Activated T-helper 1 cell treated with anti-CD3 and anti-CD28 coated beads, Interleukin-12 subunit alpha, Interleukin-12 subunit beta, Interleukin-2, Interleukin-4 antibody, amounts not matched to agents 30 ng/mL and 10 ng/mL and 1 ng/mL, durations not matched to agents 14 hours and 24 hours and 36 hours (primary cell): ENCODE results near the gene GSTO2. TPM values are rescaled to one million over a fixed set of nuclear protein-coding genes. Genes with fewer than 3 reads are reported as not detected.

Source experiments
- DNase-seq: peaks from one replicate; pipeline ENCODE4 v3.0.0; 2021; ENCODE audit warnings: low spot score
- H3K27ac Mint-ChIP-seq: one replicate; pipeline ENCODE4 v1.8.0; 2021; ENCODE audit warnings: mild to moderate bottlenecking, mixed read lengths
- H3K27me3 Mint-ChIP-seq: one replicate; pipeline ENCODE4 v1.8.0; 2022; ENCODE audit warnings: mild to moderate bottlenecking, moderate library complexity, mixed read lengths; ENCODE audit not compliant: insufficient read depth
- H3K36me3 Mint-ChIP-seq: one replicate; pipeline ENCODE4 v1.8.0; 2021; ENCODE audit warnings: low read depth, mixed read lengths
- H3K4me1 Mint-ChIP-seq: one replicate; pipeline ENCODE4 v1.8.0; 2021; ENCODE audit warnings: low read depth, mixed read lengths
- H3K4me3 Mint-ChIP-seq: one replicate; pipeline ENCODE4 v1.8.0; 2021; ENCODE audit warnings: mild to moderate bottlenecking, moderate library complexity, mixed read lengths
- H3K9me3 Mint-ChIP-seq: one replicate; pipeline ENCODE4 v1.8.0; 2021; ENCODE audit warnings: mixed read lengths
- intact Hi-C: fragments of 100-400 bp; cut with micrococcal nuclease; formaldehyde crosslinking; loops from one replicate; pipeline ENCODE4 v1.15.1; 2024
- total RNA-seq: library from RNA; stranded (reverse); gene quantifications from 2 replicates; pipeline ENCODE4 v1.2.3, GENCODE V29; 2022

The GSTO2 gene
- total RNA-seq, 1 donor from 2014 or later, result 1.1 TPM

- Mint-ChIP-seq H3K36me3 (peaks cover 34% of the 10 kb centered on the region), H3K27me3 (no peaks in the 10 kb centered on the region), H3K27ac (peak overlapping the region; percentile 93), H3K9me3 (no peaks in the 10 kb centered on the region), H3K4me1 (peaks cover 100% of the 10 kb centered on the region), H3K4me3 (peak overlapping the region; percentile 68)
- no peak for DNase-seq
- intact Hi-C loops, result loop anchor here (1.0 to 2.0 kb wide), 7 partner anchors 9 to 208 kb away; partner anchors contain the start of genes CFAP58, GSTO2 and ITPRIP
Measured at GRCh38 chr10:104329735-104330134, 60.8 kb downstream of the GSTO2 start.

DNA sequence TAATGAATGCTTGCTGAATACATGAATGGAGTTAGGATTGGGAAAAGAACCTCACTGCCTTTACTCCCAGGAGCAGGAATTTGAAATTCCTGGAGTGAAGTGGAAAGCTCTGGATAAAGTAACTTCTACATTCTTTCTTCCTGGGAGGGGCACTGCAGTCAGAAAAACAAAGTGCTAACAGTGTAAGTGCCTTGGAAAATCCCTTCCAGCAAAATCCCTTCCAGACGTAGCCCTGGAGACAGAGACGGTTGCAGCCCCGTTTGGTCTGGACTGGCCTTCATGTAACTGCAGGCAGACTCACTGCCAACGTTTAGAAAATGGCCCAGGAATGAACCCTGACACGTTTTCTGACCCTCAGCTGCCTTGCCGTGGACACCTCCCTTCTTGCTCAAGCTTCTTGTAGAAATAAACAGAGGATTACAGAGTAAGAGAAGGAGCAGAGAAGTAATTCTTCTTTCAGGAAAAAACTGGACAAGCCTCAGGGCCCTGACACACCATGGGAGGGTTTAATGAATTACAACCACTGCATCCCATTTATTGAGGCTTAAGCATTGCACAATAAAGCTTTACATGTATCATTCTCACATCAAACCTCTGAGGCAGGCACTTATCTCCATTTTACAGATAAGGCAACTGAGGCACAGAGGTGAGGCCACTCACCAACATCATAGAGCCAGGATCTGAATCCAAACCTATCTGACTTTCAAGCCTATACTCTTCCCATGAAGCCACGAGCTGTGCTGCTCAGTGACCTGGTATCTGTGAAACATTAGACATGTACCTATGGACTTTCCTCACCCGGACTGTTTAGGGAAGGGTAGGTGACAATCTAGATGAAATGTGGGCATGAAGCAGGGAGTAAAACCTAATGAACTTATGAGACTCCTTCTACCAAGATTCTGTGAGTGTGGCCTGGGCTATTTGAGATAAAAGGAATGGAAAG, 61.5 kb downstream of the GSTO2 start:
- no peak for DNase-seq
- Mint-ChIP-seq H3K36me3 (peaks cover 31% of the 10 kb centered on the region), H3K4me3 (peak overlapping the region; percentile 68), H3K27ac (peak overlapping the region; percentile 93), H3K9me3 (no peaks in the 10 kb centered on the region), H3K27me3 (no peaks in the 10 kb centered on the region), H3K4me1 (peaks cover 100% of the 10 kb centered on the region)
- intact Hi-C loops, result no loop called here

DNA sequence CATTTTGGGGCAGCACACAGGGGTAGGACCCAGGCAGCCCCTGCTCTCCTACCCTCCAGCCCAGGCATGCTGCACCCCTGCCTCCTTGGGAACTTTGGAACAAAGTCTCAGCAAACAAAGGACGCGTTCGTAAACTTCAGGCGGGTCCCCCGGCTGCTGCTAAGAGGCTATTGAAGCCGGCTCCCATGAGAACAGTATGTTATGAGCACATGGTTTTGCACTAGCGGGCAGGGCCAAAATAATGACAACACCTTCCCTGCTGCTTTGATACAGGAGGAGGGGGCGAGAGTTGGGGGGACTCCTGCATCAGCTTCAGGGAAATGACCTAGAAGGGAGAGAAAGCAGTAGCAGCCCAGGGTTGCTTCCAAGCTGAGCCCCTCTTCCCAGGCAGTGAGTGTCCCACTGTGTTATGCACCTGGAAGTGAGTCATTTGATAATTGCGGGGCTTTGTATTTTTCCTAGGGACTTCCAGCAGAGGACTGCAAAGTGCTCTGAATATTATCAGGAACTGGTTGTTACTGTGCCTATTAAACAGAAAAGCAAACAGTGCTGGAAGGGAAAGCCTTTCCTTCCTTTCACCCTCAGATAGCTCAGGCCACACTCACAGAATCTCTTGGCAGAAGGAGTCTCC, 62.3 kb downstream of the GSTO2 start:
- Mint-ChIP-seq H3K36me3 (peaks cover 30% of the 10 kb centered on the region), H3K27me3 (no peaks in the 10 kb centered on the region), H3K27ac (peak overlapping the region; percentile 29), H3K4me3 (no peak overlapping the region), H3K9me3 (no peaks in the 10 kb centered on the region), H3K4me1 (peaks cover 100% of the 10 kb centered on the region)
- DNase-seq, result no peak
- intact Hi-C loops, result no loop called here

DNA sequence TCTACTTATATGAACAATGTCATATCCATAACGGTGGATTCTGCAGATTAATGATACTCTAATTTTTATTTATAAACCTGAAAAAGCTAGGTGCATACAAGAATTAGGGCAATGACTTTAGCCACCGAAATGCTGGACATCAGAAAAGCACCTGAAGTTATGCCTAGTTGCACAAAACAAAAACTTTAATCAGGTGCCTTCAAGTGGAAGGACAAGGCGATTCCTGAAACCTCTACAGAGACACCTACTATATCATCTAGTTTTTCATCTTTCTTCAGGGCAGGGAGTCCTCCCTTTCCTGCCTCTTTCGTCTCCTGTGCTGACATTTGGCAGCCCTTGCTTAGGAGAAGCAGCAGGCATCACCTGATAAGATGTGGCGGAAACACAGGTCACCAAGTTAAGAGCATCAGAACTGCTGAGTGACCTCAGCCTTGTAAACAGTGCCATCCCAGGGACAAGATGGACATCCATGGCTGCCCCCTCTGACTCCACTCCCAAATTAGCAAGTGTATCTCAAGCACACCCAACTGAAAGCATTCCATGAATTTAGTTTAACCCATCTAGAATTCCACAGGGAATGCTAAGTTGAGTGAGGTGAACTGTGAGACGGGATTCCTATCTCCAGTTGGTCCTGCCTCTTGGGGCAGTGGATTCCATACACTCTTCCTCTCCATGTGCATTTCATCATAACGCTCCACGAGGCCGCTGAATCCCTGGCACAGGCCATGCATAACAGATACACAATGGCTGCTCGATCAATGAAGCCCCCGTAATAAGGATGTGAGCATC, 63.5 kb downstream of the GSTO2 start:
- H3K27me3 Mint-ChIP-seq, result no peaks in the 10 kb centered on the region
- peak overlapping the region; percentile 87 for H3K27ac Mint-ChIP-seq
- H3K9me3 Mint-ChIP-seq, result no peaks in the 10 kb centered on the region
- intact Hi-C loops, result no loop called here
- peaks cover 98% of the 10 kb centered on the region for H3K4me1 Mint-ChIP-seq
- DNase-seq, result no peak
- peaks cover 25% of the 10 kb centered on the region for H3K36me3 Mint-ChIP-seq
- no peak overlapping the region for H3K4me3 Mint-ChIP-seq

DNA sequence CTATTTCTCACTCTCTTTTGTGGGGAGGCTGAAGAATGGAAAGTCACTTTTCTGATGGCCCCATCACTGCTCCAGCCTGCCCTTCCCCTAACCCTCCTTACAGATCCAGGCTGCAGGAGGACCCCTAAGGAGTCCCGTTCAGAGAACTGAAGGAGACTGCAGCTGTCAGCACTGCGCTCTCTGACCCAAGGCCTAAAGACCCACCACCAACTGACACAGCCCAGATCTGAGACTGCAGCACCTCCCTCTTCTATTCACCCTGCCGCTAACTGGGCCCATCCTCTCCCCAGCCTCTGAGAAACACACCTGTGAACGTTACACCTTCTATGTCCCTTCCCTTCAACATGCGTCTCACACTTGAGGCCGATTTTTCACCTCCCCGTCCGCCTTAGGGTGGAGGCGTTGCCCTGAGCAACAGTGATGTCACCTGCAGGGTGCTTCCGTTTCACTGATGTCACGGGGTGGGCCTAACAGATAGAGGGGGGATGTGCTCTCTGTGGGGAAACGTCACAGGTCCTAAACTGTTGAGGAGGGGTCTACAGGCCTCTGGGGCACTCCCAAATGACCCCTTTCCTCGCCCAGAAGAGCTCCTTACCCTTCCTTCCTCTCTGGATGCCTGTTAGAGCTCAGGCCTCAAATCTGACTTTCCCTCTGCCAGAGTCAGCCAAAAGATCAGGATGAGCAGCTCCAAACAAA, 64.2 kb downstream of the GSTO2 start:
- no peaks in the 10 kb centered on the region for H3K9me3 Mint-ChIP-seq
- no peaks in the 10 kb centered on the region for H3K27me3 Mint-ChIP-seq
- peaks cover 22% of the 10 kb centered on the region for H3K36me3 Mint-ChIP-seq
- H3K4me1 Mint-ChIP-seq, result peaks cover 90% of the 10 kb centered on the region
- peak overlapping the region; percentile 87 for H3K27ac Mint-ChIP-seq
- peak; percentile 31 for DNase-seq
- H3K4me3 Mint-ChIP-seq, result no peak overlapping the region
- intact Hi-C loops, result no loop called here

DNA sequence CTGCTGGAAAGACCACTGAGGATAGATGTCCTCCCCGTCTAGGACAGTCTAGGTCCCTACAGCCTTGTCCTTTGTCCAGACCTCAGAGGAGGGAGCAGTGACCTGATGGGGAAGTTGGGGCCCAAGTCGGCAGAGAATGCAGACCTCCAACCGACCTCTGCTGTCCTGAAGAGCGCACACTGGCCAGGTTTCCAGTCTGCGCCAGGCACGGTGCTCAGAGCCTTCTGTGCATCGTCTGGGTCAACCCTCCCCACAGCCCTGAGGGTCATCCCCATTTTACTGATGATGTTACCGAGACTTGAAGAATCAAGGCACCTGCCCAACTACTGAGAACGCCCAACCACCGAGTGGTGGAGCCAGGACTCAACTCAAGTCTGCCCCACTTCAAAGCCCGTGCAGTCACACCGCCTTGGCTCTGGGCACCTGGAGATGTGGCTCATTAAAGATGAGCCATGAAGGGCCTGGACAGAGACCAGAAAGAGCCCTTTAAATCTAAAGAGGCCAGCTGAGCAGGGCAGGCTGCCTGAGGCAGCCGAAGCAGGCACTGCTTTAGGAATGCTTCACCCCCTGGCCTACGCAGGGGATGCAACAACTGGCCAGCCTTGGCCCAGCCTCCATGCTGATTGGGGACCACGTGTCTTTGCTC, 64.9 kb downstream of the GSTO2 start:
- Mint-ChIP-seq H3K4me3 (no peak overlapping the region), H3K36me3 (peaks cover 21% of the 10 kb centered on the region), H3K27ac (peak overlapping the region; percentile 87), H3K4me1 (peaks cover 84% of the 10 kb centered on the region), H3K9me3 (no peaks in the 10 kb centered on the region), H3K27me3 (peaks cover 2% of the 10 kb centered on the region)
- no peak for DNase-seq
- intact Hi-C loops, result no loop called here

DNA sequence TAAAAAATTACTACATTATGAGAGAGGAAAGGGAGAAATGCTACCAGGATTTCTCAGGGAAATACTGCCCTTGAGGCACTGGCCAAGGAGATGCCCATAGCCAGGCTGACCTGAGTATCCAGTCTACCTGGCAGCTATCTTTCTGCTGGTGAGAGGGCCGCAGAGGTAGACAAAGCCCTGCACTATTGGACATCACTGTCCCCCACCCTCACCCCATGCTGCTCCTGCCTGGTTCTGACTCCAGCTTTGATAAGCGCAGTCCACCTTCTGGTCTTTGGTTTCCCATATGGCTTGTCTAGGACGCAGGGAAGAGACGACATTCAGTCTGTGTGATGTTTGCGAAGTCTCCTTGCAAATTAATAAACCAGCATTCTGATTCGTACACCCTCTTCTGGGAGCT, 65.6 kb downstream of the GSTO2 start:
- Mint-ChIP-seq H3K4me1 (peaks cover 84% of the 10 kb centered on the region), H3K36me3 (peaks cover 21% of the 10 kb centered on the region), H3K4me3 (no peak overlapping the region), H3K27ac (no peak overlapping the region), H3K27me3 (peaks cover 2% of the 10 kb centered on the region), H3K9me3 (no peaks in the 10 kb centered on the region)
- intact Hi-C loops, result no loop called here
- DNase-seq, result no peak

DNA sequence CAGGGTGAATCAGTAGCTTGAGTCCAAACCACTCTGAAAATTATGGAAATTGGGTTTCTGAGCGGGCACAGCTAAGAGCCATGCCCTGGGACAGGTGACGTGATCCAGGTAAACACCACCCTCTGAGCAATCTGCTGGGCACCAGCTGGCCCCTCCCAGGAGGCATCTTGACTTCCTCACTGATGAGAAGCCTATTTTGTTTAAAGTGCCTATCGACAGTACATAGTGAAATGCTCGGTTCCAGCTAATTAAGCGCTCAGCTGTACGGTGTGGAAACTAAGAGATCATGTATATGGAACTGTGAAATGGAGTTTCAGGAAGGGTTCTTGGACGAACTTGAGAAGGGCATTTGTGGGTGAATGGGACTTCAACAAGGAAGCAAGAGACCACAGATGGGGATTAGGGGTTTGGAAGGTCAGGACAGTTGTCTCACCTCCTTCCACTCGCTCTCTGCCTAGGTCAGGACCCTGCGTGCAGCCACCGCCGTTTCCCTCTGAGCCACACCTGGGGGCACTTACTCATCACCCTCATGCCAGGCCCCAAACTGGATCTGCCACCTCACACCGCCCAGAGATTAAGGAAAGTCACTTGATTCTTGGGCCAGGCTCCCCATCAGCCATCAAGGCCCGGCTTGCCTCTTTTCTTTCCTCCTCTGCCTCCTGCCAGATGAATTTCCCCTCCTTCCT, 66.1 kb downstream of the GSTO2 start:
- H3K4me3 Mint-ChIP-seq, result peak overlapping the region; percentile 73
- H3K9me3 Mint-ChIP-seq, result no peaks in the 10 kb centered on the region
- H3K27me3 Mint-ChIP-seq, result peaks cover 3% of the 10 kb centered on the region
- peaks cover 21% of the 10 kb centered on the region for H3K36me3 Mint-ChIP-seq
- intact Hi-C loops, result loop anchor here (5.0 kb wide), 1 partner anchor 423 kb away; no protein-coding TSS in a partner anchor
- H3K27ac Mint-ChIP-seq, result no peak overlapping the region
- DNase-seq, result no peak
- peaks cover 84% of the 10 kb centered on the region for H3K4me1 Mint-ChIP-seq

GRCh38 chr10:104336821-104337467, 68.0 kb downstream of the GSTO2 start:
- peaks cover 5% of the 10 kb centered on the region for H3K27me3 Mint-ChIP-seq
- intact Hi-C loops, result loop anchor here (5.0 kb wide), 1 partner anchor 425 kb away; no protein-coding TSS in a partner anchor
- no peaks in the 10 kb centered on the region for H3K9me3 Mint-ChIP-seq
- H3K36me3 Mint-ChIP-seq, result peaks cover 10% of the 10 kb centered on the region
- H3K27ac Mint-ChIP-seq, result peak overlapping the region; percentile 97
- H3K4me1 Mint-ChIP-seq, result peaks cover 69% of the 10 kb centered on the region
- H3K4me3 Mint-ChIP-seq, result peak overlapping the region; percentile 100
- DNase-seq, result no peak

DNA sequence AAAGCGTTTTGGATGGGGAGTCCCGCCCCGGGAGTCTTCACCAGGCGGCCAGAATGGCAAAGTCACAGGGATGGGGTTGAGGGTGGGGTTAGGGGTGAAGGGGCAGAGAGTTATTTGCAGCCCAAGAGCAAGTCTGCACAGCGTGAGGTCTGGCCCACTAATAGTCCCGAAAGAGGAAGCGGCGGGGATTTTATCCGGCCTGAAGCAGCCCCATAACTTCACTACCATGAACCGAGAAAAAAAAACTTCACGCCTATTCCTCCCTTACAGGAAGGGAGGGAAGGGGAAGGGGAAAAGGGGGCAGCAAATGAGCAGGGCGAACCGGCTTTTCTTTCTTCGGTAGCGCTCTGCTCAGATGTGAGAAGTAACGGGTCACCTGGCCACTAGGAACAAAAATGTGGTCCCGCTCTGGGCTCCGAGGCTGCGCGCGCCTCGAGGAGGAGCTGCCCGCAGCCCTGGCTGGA, 68.6 kb downstream of the GSTO2 start:
- no peak for DNase-seq
- Mint-ChIP-seq H3K27me3 (peaks cover 5% of the 10 kb centered on the region), H3K27ac (peak overlapping the region; percentile 97), H3K4me1 (peaks cover 63% of the 10 kb centered on the region), H3K36me3 (peaks cover 9% of the 10 kb centered on the region), H3K9me3 (no peaks in the 10 kb centered on the region), H3K4me3 (peak overlapping the region; percentile 100)
- intact Hi-C loops, result loop anchor here (5.0 kb wide), 1 partner anchor 425 kb away; no protein-coding TSS in a partner anchor
